Neuron (in vitro differentiated cells): ENCODE measurements around the gene MAD1L1.
"Not testable (repeated sequence)": the region's sequence is repeated elsewhere in the genome, so short reads cannot be mapped to it uniquely, and the experiment has no call there.

Source experiments
- H2AFZ ChIP-seq: one replicate; pipeline ENCODE4 v1.6.1; 2013; ENCODE audit warnings: low read depth, mild to moderate bottlenecking, inconsistent platforms, low read length, moderate library complexity
- H3K27me3 ChIP-seq: one replicate; pipeline ENCODE4 v1.6.1; 2013; ENCODE audit warnings: low read length; ENCODE audit not compliant: insufficient read depth
- H3K36me3 ChIP-seq: one replicate; pipeline ENCODE4 v1.6.1; 2013; ENCODE audit warnings: low read length; ENCODE audit not compliant: insufficient read depth
- H3K4me1 ChIP-seq: one replicate; pipeline ENCODE4 v1.6.1; 2013; ENCODE audit warnings: low read length; ENCODE audit not compliant: insufficient read depth
- H3K4me3 ChIP-seq: 2 replicates; pipeline ENCODE4 v1.5.1; 2013; ENCODE audit warnings: mild to moderate bottlenecking, low read length, moderate library complexity
- H3K9me3 ChIP-seq: one replicate; pipeline ENCODE4 v1.6.1; 2013; ENCODE audit warnings: low read length

Gene MAD1L1

GRCh38 chr7:1823376-1824150 lies 409.2 kb downstream of the MAD1L1 start:
- Histone ChIP-seq H3K36me3 (no peaks in the 10 kb centered on the region), H2AFZ (no peak overlapping the region), H3K9me3 (peaks cover 5% of the 10 kb centered on the region), H3K4me1 (no peaks in the 10 kb centered on the region), H3K27me3 (no peaks in the 10 kb centered on the region), H3K4me3 (no peak overlapping the region)

GRCh38 chr7:1819259-1819841 lies 413.4 kb downstream of the MAD1L1 start:
- no peak overlapping the region for H2AFZ ChIP-seq
- H3K4me3 ChIP-seq, result no peak overlapping the region

GRCh38 chr7:1818575-1819258 lies 414.0 kb downstream of the MAD1L1 start:
- peaks cover 5% of the 10 kb centered on the region for H3K4me1 ChIP-seq

More at GRCh38 chr7:1819259-1819841, 413.4 kb downstream of the MAD1L1 start:
- Histone ChIP-seq H3K27me3 (no peaks in the 10 kb centered on the region), H3K9me3 (no peaks in the 10 kb centered on the region), H3K4me1 (peaks cover 5% of the 10 kb centered on the region), H3K36me3 (no peaks in the 10 kb centered on the region)

GRCh38 chr7:1817061-1817712 lies 415.6 kb downstream of the MAD1L1 start:
- no peaks in the 10 kb centered on the region for H3K9me3 ChIP-seq

More at GRCh38 chr7:1818575-1819258, 414.0 kb downstream of the MAD1L1 start:
- Histone ChIP-seq H3K27me3 (no peaks in the 10 kb centered on the region), H2AFZ (no peak overlapping the region), H3K4me3 (no peak overlapping the region), H3K36me3 (no peaks in the 10 kb centered on the region), H3K9me3 (no peaks in the 10 kb centered on the region)

GRCh38 chr7:1816451-1816850 lies 416.3 kb downstream of the MAD1L1 start:
- H3K27me3 ChIP-seq, H3K9me3 ChIP-seq, H3K4me3 ChIP-seq, H3K36me3 ChIP-seq, H3K4me1 ChIP-seq, H2AFZ ChIP-seq: not testable (repeated sequence)

More at GRCh38 chr7:1817061-1817712, 415.6 kb downstream of the MAD1L1 start:
- Histone ChIP-seq H3K4me1 (peaks cover 5% of the 10 kb centered on the region), H2AFZ (no peak overlapping the region), H3K4me3 (no peak overlapping the region), H3K27me3 (no peaks in the 10 kb centered on the region), H3K36me3 (no peaks in the 10 kb centered on the region)

- not testable (repeated sequence) for H3K4me3 ChIP-seq, H3K36me3 ChIP-seq, H2AFZ ChIP-seq, H3K9me3 ChIP-seq, H3K27me3 ChIP-seq, H3K4me1 ChIP-seq
These were observed 417.0 kb downstream of the MAD1L1 start for GRCh38 chr7:1815551-1816281.

GRCh38 chr7:1815051-1815481 lies 417.7 kb downstream of the MAD1L1 start:
- Histone ChIP-seq H3K4me1 (peaks cover 5% of the 10 kb centered on the region), H3K36me3 (no peaks in the 10 kb centered on the region), H3K27me3 (no peaks in the 10 kb centered on the region), H2AFZ (no peak overlapping the region), H3K4me3 (no peak overlapping the region), H3K9me3 (no peaks in the 10 kb centered on the region)

GRCh38 chr7:1814089-1814811 lies 418.5 kb downstream of the MAD1L1 start:
- Histone ChIP-seq H2AFZ (no peak overlapping the region), H3K27me3 (no peaks in the 10 kb centered on the region), H3K4me1 (peaks cover 5% of the 10 kb centered on the region), H3K4me3 (no peak overlapping the region), H3K9me3 (no peaks in the 10 kb centered on the region), H3K36me3 (no peaks in the 10 kb centered on the region)

- H3K9me3 ChIP-seq, result no peaks in the 10 kb centered on the region
- no peaks in the 10 kb centered on the region for H3K27me3 ChIP-seq
- H3K4me1 ChIP-seq, result peaks cover 5% of the 10 kb centered on the region
- H3K36me3 ChIP-seq, result no peaks in the 10 kb centered on the region
- no peak overlapping the region for H2AFZ ChIP-seq
- no peak overlapping the region for H3K4me3 ChIP-seq
These were observed 419.2 kb downstream of the MAD1L1 start for GRCh38 chr7:1813394-1814088.

- H3K36me3 ChIP-seq, result no peaks in the 10 kb centered on the region
- no peak overlapping the region for H2AFZ ChIP-seq
- H3K4me1 ChIP-seq, result peaks cover 1% of the 10 kb centered on the region
- no peaks in the 10 kb centered on the region for H3K27me3 ChIP-seq
- no peaks in the 10 kb centered on the region for H3K9me3 ChIP-seq
- H3K4me3 ChIP-seq, result no peak overlapping the region
These were observed 420.0 kb downstream of the MAD1L1 start for GRCh38 chr7:1812509-1813393.

- H3K4me1 ChIP-seq, result no peaks in the 10 kb centered on the region
- no peak overlapping the region for H3K4me3 ChIP-seq
- no peak overlapping the region for H2AFZ ChIP-seq
- H3K27me3 ChIP-seq, result no peaks in the 10 kb centered on the region
- H3K9me3 ChIP-seq, result no peaks in the 10 kb centered on the region
- H3K36me3 ChIP-seq, result no peaks in the 10 kb centered on the region
These were observed 420.8 kb downstream of the MAD1L1 start for GRCh38 chr7:1811850-1812508.
